Heart left ventricle (tissue), 16 donors: ENCODE results near the gene RAN. TPM values are rescaled to one million over a fixed set of nuclear protein-coding genes. Genes with fewer than 3 reads are reported as not detected.
"Not testable (repeated sequence)": the region's sequence is repeated elsewhere in the genome, so short reads cannot be mapped to it uniquely, and the experiment has no call there.

Experiments
- ATAC-seq, 4 donors: fragments of 200-7000 bp; cut with Tn5 transposase; one replicate each; pipeline ENCODE4 v1.9.1; 2020 to 2022; ENCODE audit warnings: moderate library complexity in 4 of 4, mild to moderate bottlenecking in 3 of 4, moderate number of reproducible peaks in 1 of 4
- DNase-seq, 5 donors: peaks; one replicate each; pipeline ENCODE4 v3.0.0-alpha.2; 2020
- H3K27ac ChIP-seq, 12 donors: fragments of 200-600 bp; sonication (generic) in 4 of 12; one replicate each; pipeline versions ENCODE4 v1.5.0 to v1.8.0; 2016 to 2022; ENCODE audit warnings: mild to moderate bottlenecking in 2 of 12
- H3K27me3 ChIP-seq, 9 donors: fragments of 200-600 bp; sonication (generic) in 2 of 9; one replicate each; pipeline versions ENCODE4 v1.5.1 to v1.8.0; 2016 to 2022; ENCODE audit warnings: mild to moderate bottlenecking in 3 of 9
- H3K36me3 ChIP-seq, 9 donors: fragments of 200-600 bp; sonication (generic) in 2 of 9; one replicate each; pipeline versions ENCODE4 v1.5.0 to v1.8.0; 2018 to 2022; ENCODE audit warnings: mild to moderate bottlenecking in 2 of 9
- H3K4me1 ChIP-seq, 12 donors: fragments of 200-600 bp; sonication (generic) in 4 of 12; one replicate each; pipeline versions ENCODE4 v1.5.0 to v1.8.0; 2016 to 2022; ENCODE audit warnings: mild to moderate bottlenecking in 3 of 12
- H3K4me3 ChIP-seq, 12 donors: fragments of 200-600 bp; sonication (generic) in 4 of 12; one replicate each; pipeline versions ENCODE4 v1.5.0 to v1.8.0; 2017 to 2022; ENCODE audit warnings: mild to moderate bottlenecking in 9 of 12, moderate library complexity in 4 of 12
- H3K9me3 ChIP-seq, 12 donors: fragments of 200-600 bp; sonication (generic) in 4 of 12; one replicate each; pipeline versions ENCODE4 v1.5.0 to v1.8.0; 2016 to 2022; ENCODE audit warnings: mild to moderate bottlenecking in 1 of 12
- POLR2A ChIP-seq, 2 donors: fragments of 450-650 bp; IDR thresholded peaks; one replicate each; pipeline ENCODE4 v1.6.1; 2017; ENCODE audit warnings: antibody characterized with exemption in 2 of 2, mild to moderate bottlenecking in 2 of 2, moderate library complexity in 2 of 2
- WGBS, 4 donors: extraction: QIAGEN DNeasy Blood & Tissue Kit in 2 of 4; methylation state at CpG; one replicate each; pipeline versions ENCODE4 v1.1.5 to v1.1.7; 2013 to 2018; 5-methylcytosine and 5-hydroxymethylcytosine counted together
- intact Hi-C, 10 donors: fragments of 100-400 bp; cut with DNase I; formaldehyde crosslinking; loops; one replicate each; pipeline versions ENCODE4 v1.11.1 to v1.14.2; 2022
- polyA plus RNA-seq, 2 donors: library from polyadenylated mRNA; stranded (reverse); fragments of 200-250 nt; gene quantifications; one replicate each; pipeline ENCODE4 v1.2.3, GENCODE V29; 2013
- total RNA-seq, 9 donors: library from RNA; depleted of rRNA in 2 of 9; stranded (reverse); fragments of >200 nt in 2 of 9; fragmentation: NEBNext Ultra II Directional in 3 of 9; extraction: Animal tissue kit (Norgen Biotek cat#: 25700) in 3 of 9; gene quantifications; one replicate each; pipeline versions ENCODE4 v1.1.0 to v1.2.4, GENCODE V29; 2016 to 2023
- TF ChIP-seq, protein P1 (sequence below), 12 donors: fragments of 200-600 bp; sonication (generic) in 4 of 12; IDR thresholded peaks; one replicate each; pipeline versions ENCODE4 v1.5.0 to v1.8.0; 2018 to 2022; ENCODE audit warnings: antibody characterized with exemption in 12 of 12, mild to moderate bottlenecking in 5 of 12
- donor health status: ischemic (EF 13 %, LVEDD 7.1; RV severe dilation, severe dysfunction).
- donor health status: healthy with polysubstance abuse.
- donor health status: DM: no; HTN: yes; CAD: no.
- donor health status: DM: no; HTN: no; CAD: no.
- donor health status: ischemic (EF 25% LVEDD 6.9; RV normal size, moderate dysfunction).
- donor health status: ischemic (EF 25% LVEDD 5.7; RV mildly dilated, moderate dysfunction).
- donor health status: healthy.
- donor health status: DM: yes; HTN: yes; CAD: no.
- donor health status: ischemic (EF 35%, LVEDD 5.7; RV mildly dilated, moderate dysfunction).
- donor health status: nonischemic (EF 11% LVEDD 7.7; RV severe dilation, severe dysfunction).
- donor health status: DM: yes; HTN: yes; CAD: no.
- donor health status: PGD.
- donor health status: ischemic (EF 29% LVEDD 5.4; RV normal size, mild dysfunction).
- donor health status: nonischemic (EF 23%, LVEDD 6.1; RV moderate dilation, normal function).

RAN gene
- total and polyA plus RNA-seq, 11 donors = 85.6 to 646 (median 303) TPM

DNA sequence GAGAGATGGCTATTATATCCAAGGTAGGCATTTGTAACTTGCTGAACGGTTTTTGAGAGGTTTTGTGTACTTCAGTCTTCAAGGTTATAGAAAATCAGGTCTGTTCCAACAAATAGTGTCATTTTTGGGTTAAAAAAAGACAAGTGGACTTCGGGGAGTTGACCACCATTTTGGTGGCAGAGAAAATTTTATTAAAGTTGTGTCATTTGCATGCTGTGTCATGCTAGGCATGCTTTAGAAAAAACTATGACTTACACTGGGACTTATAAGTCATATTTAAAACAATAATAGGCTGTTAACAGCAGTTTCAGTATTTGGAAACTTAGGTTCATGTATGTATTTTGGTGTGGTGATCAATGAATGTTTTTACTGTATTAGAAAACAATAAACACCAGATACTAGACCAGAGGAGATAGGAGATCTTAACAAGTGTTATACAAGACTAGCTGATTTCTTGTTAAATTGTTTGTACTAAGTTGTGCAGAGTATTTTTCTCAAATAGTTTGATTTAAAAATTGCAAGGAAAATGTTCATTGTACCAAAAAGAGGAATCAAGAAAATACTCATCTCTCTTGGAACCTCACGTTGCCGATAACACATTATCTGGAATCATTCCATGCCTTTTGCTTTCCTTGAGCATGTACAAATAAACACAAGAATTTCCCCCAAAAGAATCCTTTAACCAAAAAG is 1.4 kb downstream of the RAN start:
- H3K9me3 ChIP-seq = no peaks in the 10 kb centered on the region
- 49 to 62% (median 56%) methylated on average over 4 of the region's 4 CpGs for WGBS, 4 donors
- no peaks in the 10 kb centered on the region for H3K27me3 ChIP-seq
- peak overlapping the region in 3 of 12 donors; percentile 83 to 88 (median 88) for H3K27ac ChIP-seq
- H3K4me1 ChIP-seq = peaks cover 2 to 32% (median 20%) of the 10 kb centered on the region in 12 donors
- DNase-seq (no peak), ATAC-seq (no peak)
- TF ChIP-seq, protein P1, sequence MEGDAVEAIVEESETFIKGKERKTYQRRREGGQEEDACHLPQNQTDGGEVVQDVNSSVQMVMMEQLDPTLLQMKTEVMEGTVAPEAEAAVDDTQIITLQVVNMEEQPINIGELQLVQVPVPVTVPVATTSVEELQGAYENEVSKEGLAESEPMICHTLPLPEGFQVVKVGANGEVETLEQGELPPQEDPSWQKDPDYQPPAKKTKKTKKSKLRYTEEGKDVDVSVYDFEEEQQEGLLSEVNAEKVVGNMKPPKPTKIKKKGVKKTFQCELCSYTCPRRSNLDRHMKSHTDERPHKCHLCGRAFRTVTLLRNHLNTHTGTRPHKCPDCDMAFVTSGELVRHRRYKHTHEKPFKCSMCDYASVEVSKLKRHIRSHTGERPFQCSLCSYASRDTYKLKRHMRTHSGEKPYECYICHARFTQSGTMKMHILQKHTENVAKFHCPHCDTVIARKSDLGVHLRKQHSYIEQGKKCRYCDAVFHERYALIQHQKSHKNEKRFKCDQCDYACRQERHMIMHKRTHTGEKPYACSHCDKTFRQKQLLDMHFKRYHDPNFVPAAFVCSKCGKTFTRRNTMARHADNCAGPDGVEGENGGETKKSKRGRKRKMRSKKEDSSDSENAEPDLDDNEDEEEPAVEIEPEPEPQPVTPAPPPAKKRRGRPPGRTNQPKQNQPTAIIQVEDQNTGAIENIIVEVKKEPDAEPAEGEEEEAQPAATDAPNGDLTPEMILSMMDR (IDR thresholded peaks at IDR 0.05) = no peak
- no peak for TF ChIP-seq POLR2A (IDR thresholded peaks at IDR 0.05)
- peak overlapping the region; percentile 68 to 94 (median 75) for H3K4me3 ChIP-seq
- intact Hi-C loops = loop anchor here in 1 of 10 donors (5.0 kb wide), 1 partner anchor 36 kb away; the partner anchor contains the start of gene STX2
- H3K36me3 ChIP-seq = peaks cover 0 to 53% (median 48%) of the 10 kb centered on the region in 9 donors

DNA sequence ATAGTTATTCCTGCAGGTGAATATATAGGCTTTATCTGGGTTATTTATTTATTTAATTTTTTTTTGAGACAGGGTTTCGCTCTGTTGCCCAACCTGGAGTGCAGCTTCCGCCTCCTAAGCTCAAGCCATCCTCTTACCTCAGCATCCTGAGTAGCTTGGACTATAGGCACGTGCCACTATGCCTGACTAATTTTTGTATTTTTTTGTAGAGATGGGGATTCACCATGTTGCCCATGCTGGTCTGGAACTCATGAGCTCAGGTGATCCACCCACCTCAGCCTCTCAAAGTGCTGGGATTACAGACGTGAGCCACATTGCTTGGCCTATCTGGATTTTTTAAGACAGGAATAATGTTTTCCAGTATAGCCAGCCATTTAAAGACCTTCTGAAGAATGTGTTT is 2.0 kb downstream of the RAN start:
- intact Hi-C loops = loop anchor here in 1 of 10 donors (5.0 kb wide), 1 partner anchor 37 kb away; the partner anchor contains the start of gene STX2

DNA sequence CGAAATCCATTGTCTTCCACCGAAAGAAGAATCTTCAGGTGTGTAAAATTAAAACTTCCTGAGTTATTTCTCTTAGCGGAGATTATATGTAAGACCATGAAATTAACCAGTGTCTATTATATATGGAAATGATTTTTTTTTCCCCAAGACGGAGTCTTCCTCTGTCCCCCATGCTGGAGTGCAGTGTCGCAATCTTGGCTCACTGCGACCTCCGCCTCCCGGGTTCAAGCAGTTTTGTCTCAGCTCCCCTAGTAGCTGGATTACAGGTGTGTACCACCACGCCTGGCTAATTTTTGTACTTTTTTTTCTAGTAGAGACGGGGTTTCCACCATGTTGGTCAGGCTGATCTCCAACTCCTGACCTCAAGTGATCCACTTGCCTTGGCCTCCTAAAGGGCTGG is 2.8 kb downstream of the RAN start:
- 92 to 96% (median 95%) methylated on average over 10 of the region's 10 CpGs for WGBS, 4 donors

More for the DNA sequence above, 2.0 kb downstream of the RAN start:
- ATAC-seq (no peak), DNase-seq (no peak)
- H3K4me3 ChIP-seq = peak overlapping the region in 3 of 12 donors; percentile 72 to 90 (median 75)
- H3K4me1 ChIP-seq = peaks cover 2 to 32% (median 20%) of the 10 kb centered on the region in 12 donors
- TF ChIP-seq, protein P1 (IDR thresholded peaks at IDR 0.05) = no peak
- no peak for TF ChIP-seq POLR2A (IDR thresholded peaks at IDR 0.05)
- no peaks in the 10 kb centered on the region for H3K9me3 ChIP-seq
- H3K36me3 ChIP-seq = peaks cover 0 to 55% (median 48%) of the 10 kb centered on the region in 9 donors
- H3K27ac ChIP-seq = no peak overlapping the region
- WGBS, 4 donors = 90 to 94% (median 90%) methylated on average over 4 of the region's 4 CpGs
- H3K27me3 ChIP-seq = no peaks in the 10 kb centered on the region

DNA sequence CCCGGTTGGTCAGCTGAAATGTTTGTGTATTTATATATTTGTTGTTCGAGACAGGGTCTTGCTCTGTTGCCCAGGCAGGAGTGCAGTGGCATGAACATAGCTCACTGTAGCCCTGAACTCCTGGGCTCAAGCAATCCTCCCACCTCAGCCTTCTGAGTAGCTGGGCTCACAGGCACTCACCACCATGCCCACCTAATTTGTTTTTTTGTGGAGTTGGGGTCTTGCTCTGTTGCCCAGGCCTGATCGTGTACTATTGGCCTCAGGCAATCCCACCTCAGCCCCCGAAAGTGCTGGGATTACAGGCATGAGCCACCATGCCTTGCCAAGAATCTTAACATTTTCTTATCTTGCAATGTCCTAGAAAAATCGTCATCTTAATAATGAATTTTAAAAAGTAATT is 3.3 kb downstream of the RAN start:
- intact Hi-C loops = no loop called here
- Histone ChIP-seq H3K36me3 (peaks cover 0 to 55% (median 48%) of the 10 kb centered on the region in 9 donors), H3K9me3 (no peaks in the 10 kb centered on the region), H3K27ac (no peak overlapping the region), H3K4me3 (no peak overlapping the region), H3K27me3 (no peaks in the 10 kb centered on the region), H3K4me1 (peaks cover 2 to 31% (median 20%) of the 10 kb centered on the region in 12 donors)
- WGBS, 4 donors = 87 to 92% (median 89%) methylated on average over 5 of the region's 5 CpGs
- DNase-seq = no peak
- TF ChIP-seq, protein P1 (IDR thresholded peaks at IDR 0.05) = no peak
- TF ChIP-seq POLR2A (IDR thresholded peaks at IDR 0.05) = no peak
- no peak for ATAC-seq

More for the DNA sequence above, 2.8 kb downstream of the RAN start:
- intact Hi-C loops = loop anchor here in 1 of 10 donors (5.0 kb wide), 1 partner anchor 37 kb away; the partner anchor contains the start of gene STX2
- H3K27me3 ChIP-seq = no peaks in the 10 kb centered on the region
- H3K4me3 ChIP-seq = no peak overlapping the region
- no peak for DNase-seq
- no peak overlapping the region for H3K27ac ChIP-seq
- peaks cover 2 to 32% (median 20%) of the 10 kb centered on the region in 12 donors for H3K4me1 ChIP-seq
- TF ChIP-seq POLR2A (IDR thresholded peaks at IDR 0.05) = no peak
- TF ChIP-seq, protein P1 (IDR thresholded peaks at IDR 0.05) = no peak
- H3K9me3 ChIP-seq = no peaks in the 10 kb centered on the region
- ATAC-seq = no peak
- H3K36me3 ChIP-seq = peaks cover 0 to 55% (median 48%) of the 10 kb centered on the region in 9 donors

DNA sequence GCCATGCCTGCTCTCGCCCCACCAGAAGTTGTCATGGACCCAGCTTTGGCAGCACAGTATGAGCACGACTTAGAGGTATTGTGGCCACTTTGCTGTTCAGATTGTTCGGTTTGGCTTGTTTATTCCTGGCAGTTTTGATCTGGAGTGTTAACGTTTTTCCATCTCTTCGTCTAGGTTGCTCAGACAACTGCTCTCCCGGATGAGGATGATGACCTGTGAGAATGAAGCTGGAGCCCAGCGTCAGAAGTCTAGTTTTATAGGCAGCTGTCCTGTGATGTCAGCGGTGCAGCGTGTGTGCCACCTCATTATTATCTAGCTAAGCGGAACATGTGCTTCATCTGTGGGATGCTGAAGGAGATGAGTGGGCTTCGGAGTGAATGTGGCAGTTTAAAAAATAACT is 3.8 kb downstream of the RAN start:
- Histone ChIP-seq H3K36me3 (peaks cover 0 to 55% (median 48%) of the 10 kb centered on the region in 9 donors), H3K4me1 (peaks cover 2 to 27% (median 20%) of the 10 kb centered on the region in 12 donors)
- H3K9me3 ChIP-seq, ATAC-seq, H3K27me3 ChIP-seq, H3K27ac ChIP-seq, H3K4me3 ChIP-seq, DNase-seq, intact Hi-C loops: not testable (repeated sequence)
- 79 to 91% (median 87%) methylated on average over 11 of the region's 11 CpGs for WGBS, 4 donors
